Common myeloid progenitor, CD34-positive (primary cell): Measurements from ENCODE around the gene LAMTOR5. TPM values are rescaled to one million over a fixed set of nuclear protein-coding genes. Genes with fewer than 3 reads are reported as not detected.

ENCODE experiments used
- CTCF ChIA-PET: fragments of 350-600 bp; sonication (Branson Sonifier 250); formaldehyde crosslinking; loops from one replicate; lab custom pipeline; 2021; ENCODE audit warnings: antibody characterized with exemption; lab: Charles Lee
- POLR2A ChIA-PET: fragments of 350-600 bp; sonication (Branson Sonifier 250); formaldehyde crosslinking; loops from one replicate; lab custom pipeline; 2021; ENCODE audit warnings: antibody characterized with exemption; lab: Charles Lee
- DNase-seq, 3 donors: peaks; one replicate each; pipeline versions ENCODE4 v3.0.0 to v3.0.0-alpha.2; 2013
- H3K27ac ChIP-seq, 2 experiments: 1 replicate in 1 of 2; 2 replicates in 1 of 2; pipeline ENCODE4 v1.7.0; 2013; ENCODE audit warnings: inconsistent platforms in 2 of 2, low read length in 2 of 2, mild to moderate bottlenecking in 2 of 2, low read depth in 1 of 2, moderate library complexity in 1 of 2; ENCODE audit not compliant: severe bottlenecking in 2 of 2, insufficient read depth in 1 of 2, poor library complexity in 1 of 2
- H3K27me3 ChIP-seq, 5 experiments: replicated peaks in 2 of 5; 1 replicate in 3 of 5; 2 replicates in 2 of 5; pipeline versions ENCODE4 v1.6.1 to v1.7.0; 2013; ENCODE audit warnings: low read length in 4 of 5, mild to moderate bottlenecking in 2 of 5, moderate library complexity in 2 of 5, inconsistent platforms in 1 of 5; ENCODE audit not compliant: insufficient read depth in 5 of 5, control insufficient read depth in 4 of 5
- H3K36me3 ChIP-seq, 4 experiments: 1 replicate in 2 of 4; 2 replicates in 2 of 4; pipeline versions ENCODE4 v1.6.1 to v1.7.0; 2013; ENCODE audit warnings: low read length in 3 of 4, control low read depth in 1 of 4, mild to moderate bottlenecking in 1 of 4; ENCODE audit not compliant: control insufficient read depth in 4 of 4, insufficient read depth in 4 of 4
- H3K4me1 ChIP-seq, 4 experiments: 1 replicate in 3 of 4; 2 replicates in 1 of 4; pipeline versions ENCODE4 v1.6.1 to v1.7.1; 2013; ENCODE audit warnings: low read length in 3 of 4, mild to moderate bottlenecking in 3 of 4, control low read depth in 1 of 4, inconsistent platforms in 1 of 4, moderate library complexity in 1 of 4; ENCODE audit not compliant: control insufficient read depth in 4 of 4, insufficient read depth in 4 of 4; ENCODE audit errors: control extremely low read depth in 1 of 4
- H3K4me3 ChIP-seq, 7 experiments: 1 replicate in 4 of 7; 2 replicates in 3 of 7; pipeline versions ENCODE4 v1.5.1 to v1.7.0; 2013; ENCODE audit warnings: mild to moderate bottlenecking in 7 of 7, low read length in 6 of 7, moderate library complexity in 6 of 7, inconsistent platforms in 2 of 7, low read depth in 2 of 7, control low read depth in 1 of 7; ENCODE audit not compliant: insufficient read depth in 4 of 7, control insufficient read depth in 1 of 7; ENCODE audit errors: extremely low read depth in 1 of 7
- H3K9me3 ChIP-seq, 5 experiments: 1 replicate in 4 of 5; 2 replicates in 1 of 5; pipeline versions ENCODE4 v1.6.1 to v1.7.1; 2013; ENCODE audit warnings: low read length in 4 of 5, mild to moderate bottlenecking in 2 of 5, inconsistent platforms in 1 of 5, low read depth in 1 of 5, moderate library complexity in 1 of 5; ENCODE audit not compliant: control insufficient read depth in 4 of 5, insufficient read depth in 2 of 5; ENCODE audit errors: control extremely low read depth in 1 of 5
- WGBS: methylation state at CpG from one replicate; pipeline ENCODE4 v1.1.5; 2013; ENCODE audit not compliant: insufficient coverage; 5-methylcytosine and 5-hydroxymethylcytosine counted together
- polyA plus RNA-seq: library from polyadenylated mRNA; unstranded; fragments of 120-200 nt; gene quantifications from one replicate; pipeline ENCODE4 v1.2.1, GENCODE V29; 2013

The LAMTOR5 gene
- 121 TPM for polyA plus RNA-seq

- WGBS: under 1% methylated on average over 72 of the region's 76 CpGs
- H3K36me3 ChIP-seq: peaks cover 8 to 29% (median 17%) of the 10 kb centered on the region in 4 experiments
- H3K4me3 ChIP-seq: peak within 1 kb of the TSS; percentile 84 to 98 (median 93)
- ChIA-PET POLR2A (no interaction called here), CTCF (interaction anchor here (0.8 to 19.7 kb wide), 9 partner anchors 27 to 204 kb away, joined by 3 to 494 read pairs (median 12); partner anchors contain the start of genes PROK1 and RBM15)
- H3K9me3 ChIP-seq: no peaks in the 10 kb centered on the region
- peak within 1 kb of the TSS; percentile 89 to 94 for H3K27ac ChIP-seq
- H3K4me1 ChIP-seq: peaks cover 12 to 22% (median 14%) of the 10 kb centered on the region in 4 experiments
- no peaks in the 10 kb centered on the region for H3K27me3 ChIP-seq
- peak; percentile 95 to 97 (median 97) for DNase-seq
Measured at GRCh38 chr1:110407260-110408210, at the start of gene LAMTOR5. TSS of gene LAMTOR5 (minus strand) at chr1:110407694. CDS start at chr1:110407620, 74 bp downstream.

GRCh38 chr1:110457206-110457605, 49.7 kb upstream of the LAMTOR5 start:
- Histone ChIP-seq H3K4me1 (no peaks in the 10 kb centered on the region), H3K36me3 (no peaks in the 10 kb centered on the region), H3K27me3 (peaks cover 0 to 2% (median 0%) of the 10 kb centered on the region in 5 experiments), H3K4me3 (no peak overlapping the region), H3K27ac (no peak overlapping the region), H3K9me3 (no peaks in the 10 kb centered on the region)
- no peak for DNase-seq
- POLR2A ChIA-PET: no interaction called here
- CTCF ChIA-PET: interaction anchor here (0.8 to 21.0 kb wide), 5 partner anchors 10 to 253 kb away, joined by 3 to 494 read pairs (median 4); partner anchors contain the start of genes KCNC4 and LAMTOR5
- 100% methylated on average over 4 of the region's 5 CpGs for WGBS

GRCh38 chr1:110455151-110455550, 47.7 kb upstream of the LAMTOR5 start:
- ChIA-PET POLR2A (no interaction called here), CTCF (interaction anchor here (0.7 to 21.0 kb wide), 6 partner anchors 17 to 248 kb away, joined by 3 to 494 read pairs (median 8); partner anchors contain the start of gene LAMTOR5)
- no peaks in the 10 kb centered on the region for H3K4me1 ChIP-seq
- no peak overlapping the region for H3K27ac ChIP-seq
- no peak overlapping the region for H3K4me3 ChIP-seq
- no peaks in the 10 kb centered on the region for H3K36me3 ChIP-seq
- 79% methylated on average over 8 of the region's 8 CpGs for WGBS
- no peaks in the 10 kb centered on the region for H3K27me3 ChIP-seq
- no peak for DNase-seq
- H3K9me3 ChIP-seq: no peaks in the 10 kb centered on the region

- ChIA-PET POLR2A (no interaction called here), CTCF (interaction anchor here (1.4 to 21.0 kb wide), 6 partner anchors 16 to 247 kb away, joined by 3 to 494 read pairs (median 8); partner anchors contain the start of gene LAMTOR5)
- H3K9me3 ChIP-seq: no peaks in the 10 kb centered on the region
- H3K4me3 ChIP-seq: no peak overlapping the region
- no peak for DNase-seq
- no peaks in the 10 kb centered on the region for H3K4me1 ChIP-seq
- peaks cover 0 to 2% (median 0%) of the 10 kb centered on the region in 5 experiments for H3K27me3 ChIP-seq
- no peak overlapping the region for H3K27ac ChIP-seq
- H3K36me3 ChIP-seq: no peaks in the 10 kb centered on the region
- 89% methylated on average over 1 of the region's 1 CpG for WGBS
Measured at GRCh38 chr1:110454328-110454727, 46.8 kb upstream of the LAMTOR5 start.

- H3K9me3 ChIP-seq: no peaks in the 10 kb centered on the region
- WGBS: 93% methylated on average over 4 of the region's 9 CpGs
- CTCF ChIA-PET: interaction anchor here (1.0 to 21.0 kb wide), 7 partner anchors 15 to 246 kb away, joined by 3 to 494 read pairs (median 4); partner anchors contain the start of gene LAMTOR5
- H3K4me1 ChIP-seq: no peaks in the 10 kb centered on the region
- no peaks in the 10 kb centered on the region for H3K36me3 ChIP-seq
- peaks cover 0 to 2% (median 0%) of the 10 kb centered on the region in 5 experiments for H3K27me3 ChIP-seq
- POLR2A ChIA-PET: no interaction called here
- no peak overlapping the region for H3K4me3 ChIP-seq
- DNase-seq: no peak
- H3K27ac ChIP-seq: no peak overlapping the region
Measured at GRCh38 chr1:110453829-110454228, 46.3 kb upstream of the LAMTOR5 start.

GRCh38 chr1:110452330-110452729, 44.8 kb upstream of the LAMTOR5 start:
- ChIA-PET POLR2A (no interaction called here), CTCF (interaction anchor here (0.6 to 21.0 kb wide), 13 partner anchors 8 to 421 kb away, joined by 3 to 494 read pairs (median 4); partner anchors contain the start of gene LAMTOR5)
- H3K36me3 ChIP-seq: no peaks in the 10 kb centered on the region
- H3K9me3 ChIP-seq: no peaks in the 10 kb centered on the region
- H3K4me3 ChIP-seq: no peak overlapping the region
- H3K27me3 ChIP-seq: peaks cover 0 to 2% (median 0%) of the 10 kb centered on the region in 5 experiments
- no peak overlapping the region for H3K27ac ChIP-seq
- 91% methylated on average over 6 of the region's 7 CpGs for WGBS
- H3K4me1 ChIP-seq: no peaks in the 10 kb centered on the region
- DNase-seq: no peak
